T-helper 2 cell treated with Interferon-gamma antibody and Interleukin-4, amounts not matched to agents 5 μg/mL and 100 μg/mL, for 36 hours (primary cell): ENCODE measurements around the gene HOOK2.
"Not testable (repeated sequence)": the region's sequence is repeated elsewhere in the genome, so short reads cannot be mapped to it uniquely, and the experiment has no call there.

Source experiments
- DNase-seq: peaks from one replicate; pipeline ENCODE4 v3.0.0; 2021; ENCODE audit warnings: low spot score
- H3K27ac Mint-ChIP-seq: one replicate; pipeline ENCODE4 v1.8.0; 2021; ENCODE audit warnings: mild to moderate bottlenecking, mixed read lengths
- H3K27me3 Mint-ChIP-seq: one replicate; pipeline ENCODE4 v1.8.0; 2021; ENCODE audit warnings: low read depth, mixed read lengths
- H3K36me3 Mint-ChIP-seq: one replicate; pipeline ENCODE4 v1.8.0; 2021; ENCODE audit warnings: low read depth, mixed read lengths
- H3K4me1 Mint-ChIP-seq: one replicate; pipeline ENCODE4 v1.8.0; 2021; ENCODE audit warnings: low read depth, mixed read lengths
- H3K4me3 Mint-ChIP-seq: one replicate; pipeline ENCODE4 v1.8.0; 2022; ENCODE audit warnings: mild to moderate bottlenecking, moderate library complexity, mixed read lengths
- H3K9me3 Mint-ChIP-seq: one replicate; pipeline ENCODE4 v1.8.0; 2021; ENCODE audit warnings: mixed read lengths

Gene HOOK2

DNA sequence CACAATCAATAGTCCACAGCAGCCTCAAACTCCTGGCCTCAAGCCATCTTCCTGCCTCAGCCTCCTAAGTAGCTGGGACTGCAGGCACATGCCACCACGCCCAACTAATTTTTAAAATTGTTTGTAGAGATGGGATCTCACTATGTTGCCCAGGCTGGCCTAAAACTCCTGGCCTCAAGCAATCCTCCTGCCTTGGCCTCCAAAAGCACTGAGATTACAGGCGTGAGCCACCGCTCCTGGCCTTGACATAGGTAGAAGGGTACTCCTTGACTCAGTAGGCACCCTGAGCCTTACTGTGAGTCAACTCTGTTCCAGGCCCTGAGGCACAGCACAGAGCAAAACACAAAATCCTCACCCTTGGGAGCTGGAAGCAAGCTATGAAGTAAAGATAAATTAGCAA is 59.4 kb downstream of the HOOK2 start:
- DNase-seq: no peak
- no peaks in the 10 kb centered on the region for H3K9me3 Mint-ChIP-seq
- H3K4me1 Mint-ChIP-seq: peaks cover 3% of the 10 kb centered on the region
- H3K27ac Mint-ChIP-seq: no peak overlapping the region
- H3K36me3 Mint-ChIP-seq: peaks cover 35% of the 10 kb centered on the region
- H3K4me3 Mint-ChIP-seq: no peak overlapping the region
- H3K27me3 Mint-ChIP-seq: no peaks in the 10 kb centered on the region

DNA sequence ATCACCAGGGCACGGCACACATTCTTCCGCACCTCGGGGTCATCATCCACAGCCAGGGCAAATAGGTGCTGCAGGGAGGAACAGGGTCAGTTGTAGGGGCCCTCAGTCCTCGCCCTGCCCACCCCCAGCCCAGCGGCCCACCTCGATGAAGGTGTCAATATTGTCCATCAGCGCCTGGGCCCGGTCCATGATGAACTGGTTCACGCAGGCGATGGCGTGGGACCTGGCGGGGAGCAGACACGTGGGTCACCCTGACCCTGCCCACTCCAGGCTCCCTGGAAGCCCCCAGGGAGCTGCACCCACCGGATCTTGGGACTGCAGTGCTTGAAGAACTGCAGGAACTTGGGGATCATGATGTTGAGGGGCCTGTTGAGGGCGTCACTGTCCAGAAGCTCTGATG is 60.2 kb downstream of the HOOK2 start:
- H3K36me3 Mint-ChIP-seq: peaks cover 35% of the 10 kb centered on the region

DNA sequence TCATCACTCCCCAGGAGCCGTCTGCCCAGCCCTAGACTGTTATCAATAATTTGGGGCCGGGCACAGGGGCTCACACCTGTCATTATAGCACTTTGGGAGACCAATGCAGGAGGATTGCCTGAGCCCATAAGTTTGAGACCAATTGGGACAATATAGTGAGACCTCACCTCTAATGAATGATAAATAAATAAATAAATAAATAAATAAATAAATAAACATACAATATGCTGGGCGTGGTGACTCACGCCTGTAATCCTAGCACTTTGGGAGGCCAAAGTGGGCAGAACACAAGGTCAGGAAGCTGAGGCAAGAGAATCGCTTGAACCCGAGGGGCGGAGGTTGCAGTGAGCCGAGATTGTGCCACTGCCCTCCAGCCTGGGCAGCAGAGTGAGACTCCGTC is 62.0 kb downstream of the HOOK2 start:
- H3K4me3 Mint-ChIP-seq, H3K9me3 Mint-ChIP-seq, H3K27me3 Mint-ChIP-seq, DNase-seq, H3K27ac Mint-ChIP-seq, H3K4me1 Mint-ChIP-seq: not testable (repeated sequence)
- H3K36me3 Mint-ChIP-seq: peaks cover 32% of the 10 kb centered on the region

More for the DNA sequence above, 60.2 kb downstream of the HOOK2 start:
- H3K4me3 Mint-ChIP-seq: no peak overlapping the region
- H3K27ac Mint-ChIP-seq: no peak overlapping the region
- H3K9me3 Mint-ChIP-seq: no peaks in the 10 kb centered on the region
- no peaks in the 10 kb centered on the region for H3K4me1 Mint-ChIP-seq
- no peak for DNase-seq
- no peaks in the 10 kb centered on the region for H3K27me3 Mint-ChIP-seq
